Hematopoietic multipotent progenitor cell treated with erythropoietin and hydrocortisone succinate and interleukin-3 and kit ligand, for 17 days (in vitro differentiated cells): ENCODE results near the gene SRRM4.
"Not testable (repeated sequence)": the region's sequence is repeated elsewhere in the genome, so short reads cannot be mapped to it uniquely, and the experiment has no call there.

Experiments
- DNase-seq: peaks from one replicate; pipeline ENCODE4 v3.0.0-alpha.2; 2015; ENCODE audit warnings: low spot score

The SRRM4 gene

GRCh38 chr12:119071638-119072231 is 90.4 kb downstream of the SRRM4 start:
- DNase-seq: no peak

GRCh38 chr12:119072440-119072839 is 91.1 kb downstream of the SRRM4 start:
- no peak for DNase-seq

- DNase-seq: no peak
Measured at GRCh38 chr12:119075222-119075787, 94.0 kb downstream of the SRRM4 start.

GRCh38 chr12:119075918-119076317 is 94.6 kb downstream of the SRRM4 start:
- DNase-seq: no peak

GRCh38 chr12:119079530-119079929 is 98.2 kb downstream of the SRRM4 start:
- DNase-seq: no peak

- no peak for DNase-seq
Measured at GRCh38 chr12:119082016-119082415, 100.7 kb downstream of the SRRM4 start.

- no peak for DNase-seq
Measured at GRCh38 chr12:119082496-119082895, 101.2 kb downstream of the SRRM4 start.

- no peak for DNase-seq
Measured at GRCh38 chr12:119088685-119089379, 107.5 kb downstream of the SRRM4 start.

- no peak for DNase-seq
Measured at GRCh38 chr12:119089380-119090013, 108.2 kb downstream of the SRRM4 start.

- DNase-seq: no peak
Measured at GRCh38 chr12:119090276-119090675, 108.9 kb downstream of the SRRM4 start.

GRCh38 chr12:119090865-119091264 is 109.5 kb downstream of the SRRM4 start:
- DNase-seq: no peak

GRCh38 chr12:119096429-119097202 is 115.3 kb downstream of the SRRM4 start:
- DNase-seq: no peak

- no peak for DNase-seq
Measured at GRCh38 chr12:119100933-119101332, 119.6 kb downstream of the SRRM4 start.

GRCh38 chr12:119102274-119102673 is 120.9 kb downstream of the SRRM4 start:
- no peak for DNase-seq

- DNase-seq: no peak
Measured at GRCh38 chr12:119102714-119103113, 121.4 kb downstream of the SRRM4 start.

- DNase-seq: not testable (repeated sequence)
Measured at GRCh38 chr12:119104969-119105368, 123.6 kb downstream of the SRRM4 start.

GRCh38 chr12:119113496-119113986 is 132.2 kb downstream of the SRRM4 start:
- no peak for DNase-seq

GRCh38 chr12:119114294-119114693 is 133.0 kb downstream of the SRRM4 start:
- no peak for DNase-seq

GRCh38 chr12:119115296-119115905 is 134.1 kb downstream of the SRRM4 start:
- DNase-seq: peak; percentile 51

GRCh38 chr12:119117936-119118335 is 136.6 kb downstream of the SRRM4 start:
- DNase-seq: no peak

- DNase-seq: no peak
Measured at GRCh38 chr12:119118625-119119024, 137.3 kb downstream of the SRRM4 start.

- DNase-seq: no peak
Measured at GRCh38 chr12:119122047-119122446, 140.7 kb downstream of the SRRM4 start.
